ENCODE measurements around the gene FAM210A. TPM values are rescaled to one million over a fixed set of nuclear protein-coding genes. Genes with fewer than 3 reads are reported as not detected.

The FAM210A gene
- total RNA-seq, 2 donors from 2014 or later, result 30.9 to 31.9 TPM

DNA sequence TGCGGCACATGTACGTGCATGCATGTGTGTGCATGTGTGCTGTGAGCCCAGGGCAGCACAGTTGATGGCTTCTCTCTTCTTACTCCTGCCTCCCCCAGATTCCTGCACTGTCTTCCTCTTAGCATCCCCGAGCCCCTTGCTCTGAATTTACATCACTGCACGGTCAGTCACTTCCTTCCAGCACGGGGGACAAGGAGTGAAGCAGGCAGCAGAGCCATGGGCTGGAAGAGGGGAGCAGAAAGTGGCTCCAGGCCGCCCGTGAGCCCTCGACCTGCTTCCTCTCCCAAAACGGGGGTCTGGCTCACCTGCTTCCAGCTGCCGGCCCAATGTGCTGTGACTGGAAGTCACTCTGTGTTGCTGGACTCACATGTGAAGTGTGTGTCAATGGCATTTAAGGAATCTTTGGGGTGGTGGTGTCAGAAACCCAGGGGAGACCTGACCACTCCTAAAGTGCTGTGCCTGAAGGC is 106.1 kb downstream of the FAM210A start:
- H3K9me3 Mint-ChIP-seq, result no peaks in the 10 kb centered on the region
- H3K27me3 Mint-ChIP-seq, result no peaks in the 10 kb centered on the region
- H3K27ac Mint-ChIP-seq, result peak overlapping the region in 1 of 2 donors; percentile 54
- peaks cover 24 to 33% of the 10 kb centered on the region in 2 donors for H3K4me1 Mint-ChIP-seq (ENCODE audit: low read depth in 2 of 2)
- DNase-seq (ENCODE audit: low spot score) (no peak), ATAC-seq (no peak)
- no peak overlapping the region for H3K4me3 Mint-ChIP-seq
- H3K36me3 Mint-ChIP-seq, result no peaks in the 10 kb centered on the region

DNA sequence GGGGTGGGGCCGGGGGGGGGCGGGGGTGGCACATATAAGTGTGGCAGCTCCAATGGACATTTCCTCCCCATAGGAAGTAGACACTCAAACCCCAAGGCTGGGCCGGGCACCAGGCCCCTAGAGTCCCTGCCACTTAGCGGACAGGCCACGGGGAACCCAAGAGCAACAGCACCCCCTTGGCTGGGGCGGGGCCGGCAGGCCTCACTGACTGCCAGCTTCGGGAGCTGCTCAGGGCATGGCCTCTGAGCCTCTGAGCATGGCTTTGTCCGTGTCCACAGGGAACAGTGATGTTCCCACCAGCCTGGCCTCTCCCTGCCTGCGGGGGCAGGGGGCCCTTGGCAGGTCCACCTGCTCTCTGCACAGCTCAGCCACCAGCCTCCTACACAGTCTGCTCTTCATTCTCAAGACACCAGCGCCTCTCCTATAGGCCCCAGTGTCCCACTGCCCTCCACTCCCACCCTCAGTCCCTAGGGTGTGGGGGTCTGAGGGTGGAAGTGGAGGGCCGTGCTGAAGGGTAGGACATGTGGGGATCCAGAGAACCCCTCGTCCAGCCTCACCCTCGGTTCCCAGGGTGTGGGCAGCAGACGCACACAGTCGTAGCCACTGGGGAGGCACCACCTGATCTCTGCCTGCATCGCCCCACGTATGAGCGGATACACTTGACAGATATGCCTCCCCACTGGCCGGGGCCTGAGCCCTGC is 106.7 kb downstream of the FAM210A start:
- H3K4me1 Mint-ChIP-seq (ENCODE audit: low read depth in 2 of 2), result peaks cover 30 to 35% of the 10 kb centered on the region in 2 donors
- no peak overlapping the region for H3K27ac Mint-ChIP-seq
- H3K9me3 Mint-ChIP-seq, result no peaks in the 10 kb centered on the region
- no peaks in the 10 kb centered on the region for H3K36me3 Mint-ChIP-seq
- no peaks in the 10 kb centered on the region for H3K27me3 Mint-ChIP-seq
- ATAC-seq (no peak), DNase-seq (ENCODE audit: low spot score) (no peak)
- H3K4me3 Mint-ChIP-seq, result no peak overlapping the region

DNA sequence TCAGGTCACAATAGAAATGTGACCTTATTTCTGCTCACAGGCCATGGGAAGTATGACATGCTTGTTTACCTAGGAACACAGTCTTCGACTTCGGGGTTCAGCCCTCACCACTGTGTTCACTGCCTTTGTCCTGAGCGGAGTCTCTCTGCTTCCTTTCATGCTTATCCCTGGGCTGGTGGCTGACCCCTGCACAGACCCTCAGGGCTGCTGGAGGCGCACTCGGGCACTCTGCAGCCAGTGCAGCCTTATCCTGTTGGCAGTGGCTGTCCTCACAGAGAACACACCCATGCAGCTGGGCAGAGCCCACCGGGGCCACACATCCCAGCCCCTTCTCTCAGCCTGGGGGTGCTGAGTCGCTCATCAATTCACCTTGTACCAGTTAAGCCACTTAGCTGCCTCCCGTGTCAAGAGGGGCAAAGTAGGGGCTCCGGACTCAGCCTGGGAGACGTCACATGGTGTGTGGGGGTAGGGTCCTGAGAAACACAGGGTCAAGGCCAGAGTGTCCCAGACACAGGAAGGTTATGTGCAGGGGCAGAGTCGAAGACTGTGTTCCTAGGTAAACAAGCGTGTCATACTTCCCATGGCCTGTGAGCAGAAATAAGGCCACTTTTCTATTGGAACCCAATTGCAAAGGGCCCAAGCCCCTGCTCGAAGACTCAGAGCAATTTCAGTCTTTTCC is 107.5 kb downstream of the FAM210A start:
- Mint-ChIP-seq H3K36me3 (no peaks in the 10 kb centered on the region), H3K4me3 (no peak overlapping the region)
- DNase-seq (ENCODE audit: low spot score), result no peak

DNA sequence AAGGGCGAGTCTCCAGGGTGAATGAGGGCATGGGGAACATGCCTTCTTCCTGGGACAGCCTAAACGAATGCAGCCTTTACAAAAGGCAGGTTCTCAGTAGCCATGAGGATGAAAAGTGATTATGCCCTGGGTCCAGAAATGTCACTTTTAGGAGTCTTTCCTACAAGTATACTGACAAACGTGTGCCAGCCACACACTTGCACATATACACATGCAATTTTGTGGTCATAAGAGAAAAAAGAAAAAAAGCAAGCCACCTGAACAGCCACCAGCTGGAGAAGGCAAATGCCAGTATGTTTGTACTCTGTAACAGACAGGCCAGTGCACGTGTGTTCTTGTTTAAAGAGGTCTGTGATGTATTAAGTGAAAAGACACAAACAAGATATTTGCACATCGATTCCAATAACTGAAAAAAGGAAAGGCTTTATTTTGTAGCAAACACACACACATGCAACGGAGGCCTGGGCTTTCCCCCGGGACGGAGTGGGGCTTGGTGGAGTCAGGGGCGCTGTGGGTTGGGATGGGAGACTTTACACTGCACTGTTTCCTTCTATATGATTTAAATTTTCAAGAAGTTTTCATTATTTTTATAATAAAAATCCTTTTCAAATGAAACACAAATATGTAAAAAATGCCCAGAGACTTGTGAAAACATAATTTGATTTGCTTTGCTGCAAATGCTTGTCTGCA is 108.4 kb downstream of the FAM210A start:
- DNase-seq (ENCODE audit: low spot score) (no peak), ATAC-seq (no peak)
- no peaks in the 10 kb centered on the region for H3K27me3 Mint-ChIP-seq
- no peaks in the 10 kb centered on the region for H3K36me3 Mint-ChIP-seq
- H3K9me3 Mint-ChIP-seq, result no peaks in the 10 kb centered on the region
- H3K4me1 Mint-ChIP-seq (ENCODE audit: low read depth in 2 of 2), result peaks cover 47 to 48% of the 10 kb centered on the region in 2 donors
- no peak overlapping the region for H3K4me3 Mint-ChIP-seq
- H3K27ac Mint-ChIP-seq, result peak overlapping the region in 1 of 2 donors; percentile 68

More for the DNA sequence above, 107.5 kb downstream of the FAM210A start:
- Mint-ChIP-seq H3K27me3 (no peaks in the 10 kb centered on the region), H3K9me3 (no peaks in the 10 kb centered on the region), H3K4me1 (ENCODE audit: low read depth in 2 of 2) (peaks cover 38 to 41% of the 10 kb centered on the region in 2 donors), H3K27ac (peak overlapping the region in 1 of 2 donors; percentile 47)
- ATAC-seq, result no peak

DNA sequence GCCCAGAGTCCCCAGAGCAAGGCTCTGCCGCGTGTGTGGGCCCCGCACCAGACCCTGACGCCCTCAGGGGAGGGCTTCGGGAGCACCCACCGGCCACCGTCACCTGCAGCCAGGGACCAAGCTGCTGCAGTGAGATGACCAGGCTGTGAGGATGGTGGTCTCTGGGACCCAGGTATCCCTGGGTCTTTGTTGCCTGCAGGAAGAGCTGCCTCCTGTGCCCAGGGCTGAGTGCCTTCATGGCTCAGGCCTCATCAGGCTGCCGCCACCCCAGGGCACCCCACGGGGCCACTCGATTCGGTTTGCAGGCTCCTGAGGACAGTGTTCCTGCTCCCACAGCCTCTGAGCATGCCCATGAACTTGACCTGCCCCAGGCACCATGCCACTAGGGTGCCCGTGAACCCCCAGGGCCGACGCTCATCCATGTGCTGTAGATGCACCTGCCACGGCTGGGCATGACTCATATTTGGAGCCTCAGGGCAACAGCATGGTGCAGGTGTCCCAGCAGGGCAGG is 109.8 kb downstream of the FAM210A start:
- Mint-ChIP-seq H3K36me3 (no peaks in the 10 kb centered on the region), H3K27ac (peak overlapping the region; percentile 84 to 97), H3K4me3 (peak overlapping the region; percentile 58), H3K9me3 (no peaks in the 10 kb centered on the region), H3K4me1 (ENCODE audit: low read depth in 2 of 2) (peaks cover 61 to 62% of the 10 kb centered on the region in 2 donors), H3K27me3 (peaks cover 0 to under 1% of the 10 kb centered on the region in 2 donors)
- DNase-seq (ENCODE audit: low spot score), result no peak
- ATAC-seq, result no peak

DNA sequence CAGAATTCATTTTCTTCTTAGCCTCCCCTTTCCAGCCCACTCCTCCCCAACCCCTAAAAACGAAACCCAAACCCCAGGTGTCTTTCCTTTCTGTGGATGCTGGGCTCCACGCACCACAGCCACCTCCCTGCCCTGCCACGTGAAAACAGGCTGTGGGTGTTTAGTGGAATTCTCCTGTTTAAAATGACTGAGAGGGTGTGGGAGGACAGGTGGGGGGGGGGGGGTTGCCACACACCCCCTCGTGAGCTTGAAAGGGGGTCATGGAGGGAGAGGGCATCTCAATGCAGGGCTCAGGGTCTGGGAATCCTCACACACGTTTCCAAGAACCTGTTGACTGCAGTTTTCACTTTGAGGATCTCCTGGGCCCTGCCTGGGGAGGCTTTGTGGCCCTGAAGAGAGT is 110.3 kb downstream of the FAM210A start:
- H3K4me1 Mint-ChIP-seq (ENCODE audit: low read depth in 2 of 2), result peaks cover 66 to 67% of the 10 kb centered on the region in 2 donors
- DNase-seq (ENCODE audit: low spot score), result no peak
- H3K27me3 Mint-ChIP-seq, result peaks cover 0 to 3% of the 10 kb centered on the region in 2 donors
- H3K9me3 Mint-ChIP-seq, result no peaks in the 10 kb centered on the region
- no peak for ATAC-seq
- H3K4me3 Mint-ChIP-seq, result peak overlapping the region; percentile 88
- H3K36me3 Mint-ChIP-seq, result no peaks in the 10 kb centered on the region
- peak overlapping the region; percentile 84 to 97 for H3K27ac Mint-ChIP-seq

DNA sequence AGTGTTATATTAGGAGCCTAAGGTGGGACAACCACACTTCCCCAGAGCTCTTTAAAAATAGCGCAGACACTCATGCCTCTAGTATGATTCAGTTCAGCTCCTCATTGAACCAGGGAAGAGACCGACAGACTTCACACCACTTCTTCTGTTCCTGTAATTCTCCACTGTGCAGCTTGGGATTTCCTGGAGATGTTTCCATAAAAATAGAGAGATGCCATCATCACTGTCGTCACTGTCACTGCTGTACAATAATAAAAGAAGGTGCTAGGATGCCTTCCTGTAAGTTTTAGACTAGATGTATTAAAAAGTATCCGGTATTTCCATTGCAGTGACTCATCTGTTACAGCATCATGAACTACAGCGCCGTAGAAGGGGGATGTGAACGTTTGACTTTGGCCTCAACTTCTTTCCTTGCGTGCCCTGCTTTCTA is 110.9 kb downstream of the FAM210A start:
- no peak for DNase-seq (ENCODE audit: low spot score)
- H3K4me3 Mint-ChIP-seq, result peak overlapping the region; percentile 88
- peak in 1 of 2 donors; percentile 23 for ATAC-seq
- peaks cover 69 to 70% of the 10 kb centered on the region in 2 donors for H3K4me1 Mint-ChIP-seq (ENCODE audit: low read depth in 2 of 2)
- H3K9me3 Mint-ChIP-seq, result no peaks in the 10 kb centered on the region
- peaks cover 0 to 3% of the 10 kb centered on the region in 2 donors for H3K27me3 Mint-ChIP-seq
- H3K27ac Mint-ChIP-seq, result peak overlapping the region; percentile 84 to 97
- no peaks in the 10 kb centered on the region for H3K36me3 Mint-ChIP-seq

DNA sequence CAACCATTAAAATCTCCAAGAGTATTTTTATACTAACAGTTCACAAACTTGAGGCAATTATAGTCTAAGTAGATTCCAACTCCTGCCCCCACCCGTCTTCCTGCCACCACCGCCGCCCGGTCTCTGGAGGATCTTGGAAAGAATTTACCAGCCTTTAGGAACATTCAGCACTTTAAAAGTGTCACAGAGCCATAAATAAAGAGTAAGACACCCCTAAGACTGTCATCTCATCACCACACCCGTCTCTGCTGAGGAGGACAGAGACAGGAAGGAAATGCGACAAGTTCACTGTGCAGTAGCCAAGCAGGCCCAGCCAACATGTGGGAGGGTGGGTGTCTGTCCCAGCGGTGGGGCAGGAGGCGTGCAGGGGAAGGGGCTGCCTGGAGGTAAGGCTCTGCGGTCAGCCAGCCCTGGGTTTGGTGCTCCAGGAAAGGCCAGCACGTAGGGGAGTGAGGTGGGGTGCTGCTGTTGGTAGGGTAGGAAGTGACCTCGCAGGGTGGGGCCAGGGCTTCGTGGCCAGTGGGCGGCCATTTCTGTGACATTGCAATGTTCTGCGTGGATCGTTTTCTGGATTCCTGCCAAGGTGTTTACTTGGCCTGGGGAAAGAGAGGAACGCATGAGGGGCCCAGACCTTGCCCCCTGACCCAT is 111.6 kb downstream of the FAM210A start:
- H3K4me1 Mint-ChIP-seq (ENCODE audit: low read depth in 2 of 2), result peaks cover 64 to 70% of the 10 kb centered on the region in 2 donors
- peak; percentile 16 to 57 for ATAC-seq
- H3K27ac Mint-ChIP-seq, result peak overlapping the region; percentile 84 to 97
- H3K9me3 Mint-ChIP-seq, result no peaks in the 10 kb centered on the region
- no peaks in the 10 kb centered on the region for H3K36me3 Mint-ChIP-seq
- peak overlapping the region; percentile 88 for H3K4me3 Mint-ChIP-seq
- no peak for DNase-seq (ENCODE audit: low spot score)
- peaks cover 0 to 3% of the 10 kb centered on the region in 2 donors for H3K27me3 Mint-ChIP-seq

DNA sequence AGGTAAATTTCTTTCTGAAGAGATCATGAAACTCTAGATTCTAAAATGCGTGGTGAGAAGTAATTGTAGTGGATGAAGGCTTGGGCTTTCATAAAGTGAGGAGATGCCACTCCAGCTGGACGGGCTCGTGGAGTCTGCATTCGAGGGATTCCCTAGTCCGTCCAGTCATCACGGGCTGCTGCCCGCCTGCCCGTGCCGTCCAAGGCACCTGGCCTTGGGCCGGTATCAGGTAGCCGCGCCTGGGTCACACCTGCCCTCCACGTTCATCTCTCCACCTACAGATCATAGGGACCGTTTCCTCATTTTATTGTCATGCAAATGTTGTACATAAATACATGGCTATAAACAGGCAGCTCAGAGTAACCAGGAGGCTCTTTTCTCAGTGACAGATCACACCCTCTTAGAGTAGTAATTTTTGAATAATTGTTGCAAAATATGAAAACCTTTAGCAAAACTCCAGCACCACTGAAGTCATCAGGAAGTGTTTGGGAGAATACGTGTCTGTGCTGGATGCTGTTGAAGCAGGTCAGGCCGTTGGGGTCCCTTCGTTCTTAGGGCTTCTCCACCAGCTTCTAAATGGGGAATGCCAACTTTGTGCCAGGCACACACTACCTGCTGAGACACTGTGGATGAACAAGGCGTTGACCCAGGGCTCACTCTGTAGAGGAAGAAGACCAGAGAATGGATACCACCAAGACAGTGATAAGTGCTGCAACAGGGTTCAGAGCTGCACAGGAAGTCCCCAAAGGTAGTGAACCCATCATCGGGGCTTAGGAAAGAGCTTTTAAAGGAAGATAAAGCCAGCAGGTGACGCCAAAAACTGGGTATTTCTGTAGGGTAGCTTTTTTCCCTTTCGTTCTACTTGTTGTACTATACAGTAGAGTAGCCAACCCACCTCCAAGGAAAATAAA is 112.5 kb downstream of the FAM210A start:
- Mint-ChIP-seq H3K27me3 (peaks cover 0 to 3% of the 10 kb centered on the region in 2 donors), H3K9me3 (no peaks in the 10 kb centered on the region), H3K36me3 (no peaks in the 10 kb centered on the region), H3K4me3 (peak overlapping the region; percentile 88), H3K4me1 (ENCODE audit: low read depth in 2 of 2) (peaks cover 69 to 78% of the 10 kb centered on the region in 2 donors), H3K27ac (peak overlapping the region; percentile 84 to 97)
- ATAC-seq (no peak), DNase-seq (ENCODE audit: low spot score) (no peak)

Other genes with a start within 250 kb of the FAM210A start
- 10 to 100 TPM; 42.5 to 47.2 TPM for gene RNMT, start 115 bp upstream of the FAM210A start, total RNA-seq
- not detected for gene MC5R, start 97.6 kb upstream of the FAM210A start, total RNA-seq
- gene MC2R, start 189.0 kb upstream of the FAM210A start, total RNA-seq, result not detected